Bone marrow (tissue), 2 donors: Measurements from ENCODE around the gene KRTAP10-12.

Experiments
- DNase-seq, 2 donors: peaks; one replicate each; lab custom pipeline; 2025; lab: John Stamatoyannopoulos, UW

The KRTAP10-12 gene

DNA sequence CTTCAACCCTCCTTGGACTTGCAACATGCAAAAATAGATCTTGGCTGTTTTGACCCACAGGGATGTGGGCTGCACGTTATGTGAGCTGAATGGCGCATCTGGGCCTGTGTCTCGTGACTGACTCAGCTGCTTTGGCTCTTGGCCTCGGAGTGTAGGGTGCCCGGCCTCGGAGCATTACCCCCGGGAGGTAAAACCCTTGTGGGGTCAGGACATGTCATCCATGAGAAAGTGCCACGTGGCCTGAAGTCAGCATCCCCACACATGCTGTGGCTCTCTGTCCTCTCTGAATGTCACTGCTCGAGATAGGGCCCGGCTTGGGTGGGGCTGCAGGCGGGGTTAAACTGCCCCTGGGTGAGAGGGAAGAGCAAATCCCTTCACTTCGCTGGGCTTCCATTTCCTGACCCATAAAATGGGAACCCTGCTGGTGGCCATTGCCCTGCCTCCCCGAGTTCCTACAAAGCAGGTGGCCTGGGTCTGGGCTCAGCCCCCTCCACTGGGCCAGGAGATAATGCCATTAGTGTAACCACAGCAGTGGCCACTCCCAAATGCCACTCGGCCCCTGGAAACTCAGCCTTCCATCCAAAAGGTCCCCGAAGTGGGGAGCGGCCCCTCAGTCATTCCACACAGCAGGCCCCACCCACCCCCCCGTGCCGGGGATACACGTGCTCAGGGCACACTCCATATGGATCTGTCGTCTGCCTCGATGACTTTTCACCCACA, 37.2 kb downstream of the KRTAP10-12 start:
- DNase-seq, result no peak

DNA sequence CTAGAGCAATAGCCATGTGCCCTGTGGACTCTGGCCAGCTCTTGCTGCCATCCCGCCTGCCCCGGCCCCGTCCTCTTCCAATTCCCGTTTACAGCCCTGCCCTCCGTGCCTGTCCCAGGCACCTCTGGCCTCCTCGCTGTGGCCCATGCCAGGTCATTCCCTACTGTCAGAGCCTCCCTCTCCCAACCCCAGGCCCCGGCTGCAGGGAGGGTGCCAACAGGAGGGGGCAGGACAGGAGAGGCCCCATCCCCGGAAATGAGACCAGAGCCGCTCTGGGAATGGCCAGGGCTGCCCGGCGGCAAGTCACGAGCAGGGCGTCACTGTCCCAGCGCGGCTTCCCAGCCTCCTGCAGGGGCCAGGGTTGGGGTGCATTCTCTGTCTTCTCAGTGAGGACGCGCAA, 37.9 kb downstream of the KRTAP10-12 start:
- no peak for DNase-seq

DNA sequence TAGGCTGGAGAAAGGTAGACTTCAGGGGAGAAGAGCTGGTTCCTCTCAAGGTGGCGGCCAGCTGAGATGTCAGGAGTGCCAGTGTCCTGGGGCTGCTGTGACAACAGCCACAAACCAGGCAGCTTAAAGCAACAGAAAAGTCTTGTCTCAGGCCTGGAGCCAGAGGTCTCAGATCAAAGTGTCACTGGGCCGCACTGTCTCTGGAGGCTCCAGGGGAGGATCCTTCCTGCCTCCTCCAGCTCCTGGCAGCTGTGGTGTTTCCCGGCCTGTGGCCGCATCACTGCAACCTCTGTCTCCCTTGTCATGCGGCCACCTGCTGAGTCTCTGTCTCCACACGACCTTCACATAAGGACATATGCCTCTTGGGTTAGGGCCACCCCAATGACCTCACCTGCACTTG, 38.8 kb downstream of the KRTAP10-12 start:
- DNase-seq, result no peak

DNA sequence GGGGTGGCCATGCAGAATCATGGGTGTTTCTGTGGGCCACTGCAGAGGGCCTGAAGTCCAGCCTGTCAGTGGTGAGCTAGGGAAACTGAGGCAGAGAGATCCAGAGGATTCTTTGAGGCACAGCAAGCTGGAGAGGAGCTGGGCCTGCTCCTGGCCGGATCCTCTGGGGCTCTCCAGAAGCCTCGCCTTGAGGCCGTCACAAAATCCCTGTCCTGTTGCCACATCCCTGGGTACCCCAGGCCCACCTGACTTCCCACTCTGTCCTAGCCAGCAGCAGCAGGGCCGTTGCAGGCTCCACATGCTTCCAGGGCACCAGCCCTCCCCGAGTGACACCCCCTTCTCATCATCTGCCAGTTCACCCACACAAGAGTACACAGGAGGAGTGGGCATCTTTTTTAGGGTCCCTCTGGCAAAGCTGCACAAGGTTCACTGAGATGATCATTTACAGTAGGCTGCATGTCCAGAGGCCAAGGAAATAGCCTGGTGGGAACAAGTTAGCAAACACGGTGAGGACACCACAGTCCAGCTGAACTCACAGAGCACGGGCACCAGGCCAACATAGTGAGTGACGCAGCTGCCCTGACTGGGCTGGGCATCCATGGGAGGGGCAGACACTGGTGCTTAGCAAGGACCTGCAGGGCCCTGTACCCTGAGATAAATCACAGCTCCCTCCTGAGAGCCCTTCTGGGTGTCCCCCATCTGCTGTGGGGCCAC, 39.5 kb downstream of the KRTAP10-12 start:
- DNase-seq, result no peak

DNA sequence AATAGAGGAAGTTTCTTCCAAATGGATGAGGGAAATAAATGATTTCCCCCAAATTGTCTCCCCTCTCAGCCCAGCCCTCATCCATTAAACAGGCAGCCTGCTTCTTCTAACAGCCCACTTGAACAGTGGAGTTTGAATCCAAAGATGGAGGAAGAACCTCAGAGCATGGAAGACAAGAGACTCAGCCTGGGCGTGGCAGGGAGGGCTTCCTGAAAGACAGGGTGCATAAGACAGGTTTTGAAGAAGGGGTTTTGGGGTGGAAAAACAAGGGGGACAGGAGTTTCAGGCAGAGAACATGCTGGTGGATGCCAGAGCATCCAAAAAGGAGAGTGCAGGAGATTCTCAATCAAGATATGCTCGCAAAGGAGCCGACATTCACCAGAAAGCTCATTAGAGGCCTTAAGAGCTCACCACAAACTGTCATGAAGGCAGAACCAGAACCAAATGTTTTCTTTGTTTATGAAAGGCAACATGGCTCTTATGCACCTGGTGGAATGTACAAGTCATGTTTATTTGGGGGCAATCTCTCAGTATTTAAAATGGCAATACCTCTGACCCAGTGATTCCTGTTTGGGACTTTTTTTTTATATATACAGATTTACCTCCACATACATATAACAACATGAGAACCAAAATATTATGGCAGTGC, 40.9 kb downstream of the KRTAP10-12 start:
- DNase-seq, result no peak

DNA sequence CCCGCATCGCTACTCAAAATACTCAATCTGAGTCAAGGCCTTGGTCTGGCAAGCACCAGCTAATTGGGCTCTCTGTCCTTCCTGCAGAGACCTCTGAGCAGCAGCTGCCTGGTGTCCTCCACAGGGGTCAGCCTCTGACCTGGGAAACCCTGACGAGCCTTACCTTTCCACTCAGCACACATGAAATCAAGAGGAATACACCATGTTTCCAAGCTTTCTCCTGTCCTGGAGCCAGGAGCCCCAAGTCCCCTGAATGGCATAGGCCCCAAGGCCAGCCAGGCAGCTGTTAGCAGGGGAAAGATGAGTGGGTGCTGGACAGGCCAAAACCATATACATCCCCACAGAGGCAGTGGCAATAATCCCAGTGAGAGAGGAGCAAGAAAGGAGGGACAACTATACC, 41.6 kb downstream of the KRTAP10-12 start:
- DNase-seq, result no peak

DNA sequence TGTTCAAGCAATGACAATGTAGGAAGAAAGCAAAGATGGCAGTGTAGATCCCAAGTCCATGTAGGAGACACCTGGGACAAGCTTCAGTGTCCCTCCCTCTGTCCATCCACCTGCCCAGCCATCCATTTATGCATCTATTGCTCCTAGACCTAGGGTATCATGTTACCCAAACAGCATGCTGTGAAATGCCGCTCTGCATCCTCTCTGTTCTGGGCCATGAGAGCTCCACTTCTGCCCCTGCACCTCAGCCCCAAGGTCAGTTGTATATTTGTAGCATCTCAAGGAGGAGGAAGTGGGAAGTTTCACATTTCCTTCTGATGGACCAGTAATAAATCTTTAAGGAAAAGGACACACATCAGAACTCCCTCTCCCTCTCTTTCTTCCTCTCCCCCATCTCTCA, 42.3 kb downstream of the KRTAP10-12 start:
- DNase-seq, result no peak

DNA sequence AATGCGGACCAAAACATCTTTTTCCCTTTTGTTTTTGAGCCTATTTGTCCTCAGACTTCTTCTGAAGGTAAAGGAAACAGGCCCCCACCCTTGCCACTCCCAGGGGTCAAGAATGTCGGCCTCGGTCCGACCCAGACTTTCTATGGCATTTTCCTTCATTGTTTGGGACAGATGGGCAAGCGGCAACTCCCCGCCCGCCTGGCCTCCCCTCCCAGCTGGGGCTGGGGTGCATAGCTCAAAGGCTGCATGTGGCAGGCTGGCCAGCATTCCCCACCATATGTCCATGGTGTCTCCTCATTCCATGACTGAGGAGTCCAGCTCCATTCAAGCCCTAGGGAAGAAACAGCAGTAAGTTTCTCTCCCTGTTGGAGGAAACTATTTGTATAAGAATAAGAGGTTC, 43.8 kb downstream of the KRTAP10-12 start:
- no peak for DNase-seq

DNA sequence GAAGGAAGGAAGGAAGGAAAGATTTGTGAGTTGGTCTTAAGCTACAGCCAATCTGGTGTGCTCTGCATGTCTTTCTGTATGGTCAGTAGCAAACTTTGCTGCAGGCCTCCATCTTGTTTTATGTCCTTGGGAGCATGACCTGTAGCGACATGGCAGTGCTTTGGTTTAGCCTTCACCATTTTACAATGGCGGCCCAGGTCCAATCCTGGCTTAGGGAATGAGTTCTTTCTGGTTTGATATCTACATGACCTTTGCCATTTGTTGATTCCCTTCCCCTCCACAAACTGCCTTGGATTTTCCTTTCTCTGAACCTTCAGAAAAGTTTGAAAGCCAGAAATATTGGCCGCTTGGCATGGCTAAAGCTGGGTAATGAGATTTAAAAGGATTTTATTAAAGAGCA, 44.9 kb downstream of the KRTAP10-12 start:
- DNase-seq, result no peak

DNA sequence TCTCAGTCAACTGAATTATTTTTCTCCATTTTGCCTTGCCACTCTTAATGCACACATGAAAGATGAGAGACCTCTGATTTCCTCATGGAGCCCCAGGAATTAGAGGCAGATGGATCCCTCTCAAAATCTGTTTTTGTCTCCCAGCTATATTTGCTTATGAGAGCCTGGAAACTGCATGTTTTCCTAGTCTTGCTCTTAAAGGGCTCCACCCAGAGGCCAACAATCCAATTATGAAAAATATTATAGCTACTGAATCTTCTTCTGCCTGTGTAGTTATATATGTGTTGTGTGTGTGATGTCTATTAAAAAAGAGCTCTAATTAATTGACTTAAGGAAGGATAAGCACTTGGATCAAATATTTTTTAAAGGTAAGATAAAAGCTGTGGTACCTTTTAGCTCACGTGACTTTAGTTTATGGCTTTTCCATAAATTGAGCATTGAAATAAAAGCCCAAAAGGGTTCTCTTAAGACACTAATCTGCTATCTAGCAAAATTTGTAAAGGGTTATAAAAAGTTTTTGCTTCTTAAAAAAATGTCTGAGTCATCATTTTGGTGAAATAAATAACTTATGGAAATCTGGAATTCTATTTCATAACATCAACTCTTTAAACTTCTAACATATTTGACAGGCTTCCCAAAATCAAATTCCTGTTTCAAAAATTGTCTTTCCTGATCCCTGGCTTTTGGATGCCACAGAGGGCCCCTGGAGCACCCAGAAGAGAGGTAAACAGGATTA, 45.6 kb downstream of the KRTAP10-12 start:
- no peak for DNase-seq
